ENCODE results near the gene CD79A.

Gene CD79A

DNA sequence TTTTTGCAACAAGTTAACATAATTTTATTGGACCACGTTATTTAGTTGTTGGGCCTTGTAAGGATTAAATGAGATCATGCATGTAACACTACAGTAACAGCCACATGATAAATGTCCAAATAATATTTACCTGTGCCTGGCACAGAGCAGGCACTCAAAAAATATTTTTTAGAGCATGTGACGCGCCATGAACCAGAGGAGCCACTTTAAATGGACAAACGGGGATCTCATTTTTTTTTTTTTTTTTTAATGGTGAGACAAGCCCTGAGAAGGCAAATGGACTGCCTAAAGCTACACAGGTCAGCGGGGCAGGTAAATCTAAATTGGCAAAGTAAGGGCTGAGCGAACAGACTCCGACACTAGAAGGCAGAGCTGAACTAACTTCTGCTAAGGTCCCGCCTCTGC, 17.9 kb upstream of the CD79A start:
- Histone ChIP-seq H3K79me2 (peaks cover 22% of the 10 kb centered on the region), H3K9ac (no peak overlapping the region), H3K9me3 (ENCODE audit: control insufficient read depth, low read length) (no peaks in the 10 kb centered on the region), H3K27ac (peak overlapping the region; percentile 98), H2AFZ (peak overlapping the region; percentile 87), H3K4me1 (peaks cover 6% of the 10 kb centered on the region), H3K4me3 (ENCODE audit: low read depth, low read length) (peak overlapping the region; percentile 78), H3K36me3 (ENCODE audit: control insufficient read depth, insufficient read depth, low read length) (no peaks in the 10 kb centered on the region), H3K27me3 (ENCODE audit: control insufficient read depth, insufficient read depth, low read length) (no peaks in the 10 kb centered on the region), H3K4me2 (ENCODE audit: low read length) (peak overlapping the region; percentile 66)
- TF ChIP-seq, protein P1, sequence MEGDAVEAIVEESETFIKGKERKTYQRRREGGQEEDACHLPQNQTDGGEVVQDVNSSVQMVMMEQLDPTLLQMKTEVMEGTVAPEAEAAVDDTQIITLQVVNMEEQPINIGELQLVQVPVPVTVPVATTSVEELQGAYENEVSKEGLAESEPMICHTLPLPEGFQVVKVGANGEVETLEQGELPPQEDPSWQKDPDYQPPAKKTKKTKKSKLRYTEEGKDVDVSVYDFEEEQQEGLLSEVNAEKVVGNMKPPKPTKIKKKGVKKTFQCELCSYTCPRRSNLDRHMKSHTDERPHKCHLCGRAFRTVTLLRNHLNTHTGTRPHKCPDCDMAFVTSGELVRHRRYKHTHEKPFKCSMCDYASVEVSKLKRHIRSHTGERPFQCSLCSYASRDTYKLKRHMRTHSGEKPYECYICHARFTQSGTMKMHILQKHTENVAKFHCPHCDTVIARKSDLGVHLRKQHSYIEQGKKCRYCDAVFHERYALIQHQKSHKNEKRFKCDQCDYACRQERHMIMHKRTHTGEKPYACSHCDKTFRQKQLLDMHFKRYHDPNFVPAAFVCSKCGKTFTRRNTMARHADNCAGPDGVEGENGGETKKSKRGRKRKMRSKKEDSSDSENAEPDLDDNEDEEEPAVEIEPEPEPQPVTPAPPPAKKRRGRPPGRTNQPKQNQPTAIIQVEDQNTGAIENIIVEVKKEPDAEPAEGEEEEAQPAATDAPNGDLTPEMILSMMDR (IDR thresholded peaks at IDR 0.05): no peak

DNA sequence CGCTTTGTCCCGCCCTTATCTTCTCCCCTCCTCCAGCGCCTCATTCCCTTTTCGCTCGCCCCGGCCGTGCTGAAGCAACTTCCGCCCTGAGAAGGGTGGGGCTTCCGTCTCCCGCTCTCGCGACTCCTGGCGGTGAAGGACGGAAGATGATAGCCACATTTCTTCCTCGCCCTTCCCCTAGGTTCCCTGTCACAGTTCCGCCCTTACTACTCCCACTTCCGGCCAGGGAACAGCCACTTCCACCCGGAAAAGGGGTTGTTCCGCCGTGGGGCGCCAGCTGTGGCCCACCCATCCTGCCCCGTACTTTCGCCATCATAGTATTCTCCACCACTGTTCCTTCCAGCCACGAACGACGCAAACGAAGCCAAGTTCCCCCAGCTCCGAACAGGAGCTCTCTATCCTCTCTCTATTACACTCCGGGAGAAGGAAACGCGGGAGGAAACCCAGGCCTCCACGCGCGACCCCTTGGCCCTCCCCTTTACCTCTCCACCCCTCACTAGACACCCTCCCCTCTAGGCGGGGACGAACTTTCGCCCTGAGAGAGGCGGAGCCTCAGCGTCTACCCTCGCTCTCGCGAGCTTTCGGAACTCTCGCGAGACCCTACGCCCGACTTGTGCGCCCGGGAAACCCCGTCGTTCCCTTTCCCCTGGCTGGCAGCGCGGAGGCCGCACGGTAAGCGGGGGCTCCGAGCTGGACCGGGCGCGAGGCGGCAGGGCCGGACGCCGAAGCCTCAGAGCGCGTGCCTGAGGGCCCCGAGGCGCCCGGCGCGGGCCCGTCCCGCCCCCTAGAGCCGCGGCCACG, 17.3 kb upstream of the CD79A start, which contains the start of gene RPS19:
TSS of gene RPS19 (plus strand) at position 638 of the 801 bp plus-strand sequence. CDS start 520 bp downstream, outside the sequence.
- H3K4me1 ChIP-seq: peaks cover 6% of the 10 kb centered on the region
- H3K79me2 ChIP-seq: peaks cover 27% of the 10 kb centered on the region
- no peaks in the 10 kb centered on the region for H3K9me3 ChIP-seq (ENCODE audit: control insufficient read depth, low read length)
- peak within 1 kb of the TSS; percentile 66 for H3K4me2 ChIP-seq (ENCODE audit: low read length)
- TF ChIP-seq, protein P1 (IDR thresholded peaks at IDR 0.05): peak; percentile 86
- H3K27me3 ChIP-seq (ENCODE audit: control insufficient read depth, insufficient read depth, low read length): no peaks in the 10 kb centered on the region
- H3K9ac ChIP-seq: peak within 1 kb of the TSS; percentile 31
- peak within 1 kb of the TSS; percentile 98 for H3K27ac ChIP-seq
- no peaks in the 10 kb centered on the region for H3K36me3 ChIP-seq (ENCODE audit: control insufficient read depth, insufficient read depth, low read length)
- peak within 1 kb of the TSS; percentile 78 for H3K4me3 ChIP-seq (ENCODE audit: low read depth, low read length)
- peak within 1 kb of the TSS; percentile 87 for H2AFZ ChIP-seq

DNA sequence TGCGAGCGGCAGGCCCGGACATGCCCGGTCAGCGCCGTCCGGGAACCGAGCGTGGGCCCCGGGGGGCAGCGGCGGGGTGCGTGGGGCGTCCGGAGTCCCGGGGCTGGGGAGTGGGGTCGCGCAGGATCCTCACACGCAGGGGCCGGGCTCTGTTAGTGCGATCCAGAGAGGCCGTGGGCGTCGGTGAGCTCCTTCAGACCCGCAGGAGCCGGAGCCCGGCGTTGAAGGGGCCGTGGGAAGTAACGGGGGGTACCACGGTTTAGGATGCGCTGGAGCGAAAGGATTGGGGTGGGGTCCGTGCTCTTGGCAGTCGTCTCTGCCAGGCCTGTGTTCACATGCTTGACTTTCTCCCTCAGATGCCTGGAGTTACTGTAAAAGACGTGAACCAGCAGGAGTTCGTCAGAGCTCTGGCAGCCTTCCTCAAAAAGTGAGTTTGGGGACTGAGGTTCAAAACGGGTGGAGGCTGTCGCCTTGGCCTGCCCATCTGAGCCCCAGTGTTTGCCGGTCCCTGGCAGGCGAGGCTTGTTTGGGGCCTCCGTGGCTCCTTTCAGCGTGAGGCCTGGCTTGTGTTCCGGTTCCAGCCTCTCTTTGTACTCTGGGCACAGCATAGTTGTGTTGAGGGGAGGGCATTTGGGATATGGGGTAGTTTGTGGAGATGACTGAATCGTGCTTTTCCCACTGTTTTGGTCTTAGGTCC, 16.5 kb upstream of the CD79A start:
- peaks cover 31% of the 10 kb centered on the region for H3K79me2 ChIP-seq
- TF ChIP-seq, protein P1 (IDR thresholded peaks at IDR 0.05): no peak
- H3K9me3 ChIP-seq (ENCODE audit: control insufficient read depth, low read length): no peaks in the 10 kb centered on the region
- peak overlapping the region; percentile 61 for H3K4me2 ChIP-seq (ENCODE audit: low read length)
- H3K27me3 ChIP-seq (ENCODE audit: control insufficient read depth, insufficient read depth, low read length): no peaks in the 10 kb centered on the region
- H2AFZ ChIP-seq: peak overlapping the region; percentile 14
- H3K4me3 ChIP-seq (ENCODE audit: low read depth, low read length): peak overlapping the region; percentile 78
- H3K27ac ChIP-seq: peak overlapping the region; percentile 98
- peak overlapping the region; percentile 31 for H3K9ac ChIP-seq
- peaks cover 6% of the 10 kb centered on the region for H3K4me1 ChIP-seq
- no peaks in the 10 kb centered on the region for H3K36me3 ChIP-seq (ENCODE audit: control insufficient read depth, insufficient read depth, low read length)

DNA sequence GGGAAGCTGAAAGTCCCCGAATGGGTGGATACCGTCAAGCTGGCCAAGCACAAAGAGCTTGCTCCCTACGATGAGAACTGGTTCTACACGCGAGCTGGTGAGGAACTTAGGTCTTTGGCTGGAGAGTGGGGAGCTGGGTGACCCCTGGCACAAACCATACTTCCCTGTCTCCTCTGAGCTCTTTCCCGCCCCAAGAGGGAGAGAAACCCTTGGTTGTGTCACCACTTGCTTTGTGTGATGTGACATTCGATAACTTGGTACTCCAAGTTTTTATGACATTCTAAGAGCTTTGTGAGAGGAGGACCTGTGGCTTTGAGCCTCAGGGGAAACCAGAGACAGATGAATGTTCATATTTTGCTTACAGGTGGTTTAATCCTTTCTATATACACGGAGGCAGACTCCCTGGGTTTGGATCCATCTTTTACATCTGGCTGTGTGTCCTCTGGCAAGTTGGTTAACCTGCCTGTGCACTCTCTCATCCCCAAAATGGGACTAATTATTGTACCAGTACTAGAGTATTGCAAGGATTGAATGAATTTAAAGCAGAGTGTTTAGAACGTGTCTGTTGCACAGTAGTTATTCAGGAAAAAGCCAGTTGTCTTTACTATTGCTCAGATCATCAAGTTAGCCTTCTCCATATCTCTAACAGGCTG, 15.8 kb upstream of the CD79A start:
- H3K36me3 ChIP-seq (ENCODE audit: control insufficient read depth, insufficient read depth, low read length): no peaks in the 10 kb centered on the region

More for the DNA sequence above, 15.8 kb upstream of the CD79A start:
- peak overlapping the region; percentile 31 for H3K9ac ChIP-seq
- no peaks in the 10 kb centered on the region for H3K27me3 ChIP-seq (ENCODE audit: control insufficient read depth, insufficient read depth, low read length)
- no peaks in the 10 kb centered on the region for H3K9me3 ChIP-seq (ENCODE audit: control insufficient read depth, low read length)
- peaks cover 34% of the 10 kb centered on the region for H3K79me2 ChIP-seq
- TF ChIP-seq, protein P1 (IDR thresholded peaks at IDR 0.05): no peak
- H3K27ac ChIP-seq: peak overlapping the region; percentile 98
- peak overlapping the region; percentile 78 for H3K4me3 ChIP-seq (ENCODE audit: low read depth, low read length)
- H3K4me1 ChIP-seq: peaks cover 6% of the 10 kb centered on the region
- peak overlapping the region; percentile 61 for H3K4me2 ChIP-seq (ENCODE audit: low read length)
- no peak overlapping the region for H2AFZ ChIP-seq
